GM04504 (cell line): ENCODE data around the gene CYP2A7.
"Not testable (repeated sequence)": the region's sequence is repeated elsewhere in the genome, so short reads cannot be mapped to it uniquely, and the experiment has no call there.

Experiments
- DNase-seq: peaks from one replicate; pipeline ENCODE4 v3.0.0-alpha.2; 2012; ENCODE audit warnings: low read depth

The CYP2A7 gene, protein sequence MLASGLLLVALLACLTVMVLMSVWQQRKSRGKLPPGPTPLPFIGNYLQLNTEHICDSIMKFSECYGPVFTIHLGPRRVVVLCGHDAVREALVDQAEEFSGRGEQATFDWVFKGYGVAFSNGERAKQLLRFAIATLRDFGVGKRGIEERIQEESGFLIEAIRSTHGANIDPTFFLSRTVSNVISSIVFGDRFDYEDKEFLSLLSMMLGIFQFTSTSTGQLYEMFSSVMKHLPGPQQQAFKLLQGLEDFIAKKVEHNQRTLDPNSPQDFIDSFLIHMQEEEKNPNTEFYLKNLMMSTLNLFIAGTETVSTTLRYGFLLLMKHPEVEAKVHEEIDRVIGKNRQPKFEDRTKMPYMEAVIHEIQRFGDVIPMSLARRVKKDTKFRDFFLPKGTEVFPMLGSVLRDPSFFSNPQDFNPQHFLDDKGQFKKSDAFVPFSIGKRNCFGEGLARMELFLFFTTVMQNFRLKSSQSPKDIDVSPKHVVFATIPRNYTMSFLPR

GRCh38 chr19:40882062-40882461, at the start of gene CYP2A7:
Gene CYP2A7 (minus strand): TSS chr19:40882231. CDS start chr19:40882210, 21 bp downstream.
- not testable (repeated sequence) for DNase-seq

- not testable (repeated sequence) for DNase-seq
Measured at GRCh38 chr19:40930799-40931198, 48.8 kb upstream of the CYP2A7 start.

- not testable (repeated sequence) for DNase-seq
Measured at GRCh38 chr19:40929942-40930341, 47.9 kb upstream of the CYP2A7 start.

DNA sequence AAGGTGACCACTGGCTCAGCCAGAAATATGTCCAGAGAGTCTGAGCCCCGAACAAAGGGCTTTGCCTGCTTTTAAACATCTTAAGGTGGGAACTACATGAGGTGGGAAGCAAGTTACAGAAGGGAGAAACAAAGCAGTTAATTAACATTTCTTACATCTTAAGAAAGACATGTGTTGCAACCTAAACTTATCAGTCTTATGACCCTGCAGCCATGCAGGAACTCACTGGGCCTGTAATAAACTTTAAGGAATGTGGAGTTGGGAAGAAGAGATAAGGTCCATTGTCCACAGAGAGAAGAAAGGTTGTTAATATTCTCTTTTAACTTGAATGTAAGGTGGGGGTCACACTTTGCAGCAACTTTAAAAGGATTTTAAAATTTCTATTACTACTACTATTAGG, 46.8 kb upstream of the CYP2A7 start:
- no peak for DNase-seq

DNA sequence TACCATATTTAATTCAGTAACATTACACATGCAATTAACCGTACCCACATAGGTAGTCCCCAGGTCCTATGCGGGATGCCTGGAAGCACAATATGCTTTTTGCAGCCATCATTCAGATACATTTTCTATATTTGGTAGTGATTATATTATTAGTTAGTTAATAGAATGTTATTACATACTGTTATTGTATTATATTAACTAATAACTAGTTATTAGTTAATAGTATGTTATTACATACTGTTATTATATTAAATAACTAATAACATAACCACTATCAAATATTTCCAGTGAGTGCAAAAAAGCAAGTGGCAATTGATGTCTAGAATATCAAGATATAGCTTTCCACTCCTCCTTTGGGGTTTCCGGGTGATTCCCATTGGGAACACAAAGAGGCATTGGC, 45.5 kb upstream of the CYP2A7 start:
- DNase-seq: no peak

GRCh38 chr19:40926276-40926675, 44.2 kb upstream of the CYP2A7 start:
- DNase-seq: not testable (repeated sequence)

DNA sequence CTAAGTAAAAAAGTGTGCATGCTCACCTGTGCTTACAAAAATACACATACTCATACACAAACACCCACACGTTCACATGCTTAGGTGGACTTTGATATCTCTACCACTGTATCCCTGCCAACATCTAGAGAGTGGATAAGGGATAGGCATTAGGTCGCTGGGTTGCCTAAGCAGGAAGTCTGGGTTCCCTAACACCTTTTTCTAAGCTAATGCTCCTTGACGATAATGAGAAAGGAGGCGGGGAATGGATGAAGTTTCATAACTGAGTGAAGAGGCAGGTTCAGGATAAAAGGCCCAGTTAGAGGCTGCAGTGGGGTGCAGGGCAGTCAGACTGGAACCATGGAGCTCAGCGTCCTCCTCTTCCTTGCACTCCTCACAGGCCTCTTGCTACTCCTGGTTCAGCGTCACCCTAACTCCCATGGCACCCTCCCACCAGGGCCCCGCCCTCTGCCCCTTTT, 41.9 kb upstream of the CYP2A7 start:
- DNase-seq: no peak

DNA sequence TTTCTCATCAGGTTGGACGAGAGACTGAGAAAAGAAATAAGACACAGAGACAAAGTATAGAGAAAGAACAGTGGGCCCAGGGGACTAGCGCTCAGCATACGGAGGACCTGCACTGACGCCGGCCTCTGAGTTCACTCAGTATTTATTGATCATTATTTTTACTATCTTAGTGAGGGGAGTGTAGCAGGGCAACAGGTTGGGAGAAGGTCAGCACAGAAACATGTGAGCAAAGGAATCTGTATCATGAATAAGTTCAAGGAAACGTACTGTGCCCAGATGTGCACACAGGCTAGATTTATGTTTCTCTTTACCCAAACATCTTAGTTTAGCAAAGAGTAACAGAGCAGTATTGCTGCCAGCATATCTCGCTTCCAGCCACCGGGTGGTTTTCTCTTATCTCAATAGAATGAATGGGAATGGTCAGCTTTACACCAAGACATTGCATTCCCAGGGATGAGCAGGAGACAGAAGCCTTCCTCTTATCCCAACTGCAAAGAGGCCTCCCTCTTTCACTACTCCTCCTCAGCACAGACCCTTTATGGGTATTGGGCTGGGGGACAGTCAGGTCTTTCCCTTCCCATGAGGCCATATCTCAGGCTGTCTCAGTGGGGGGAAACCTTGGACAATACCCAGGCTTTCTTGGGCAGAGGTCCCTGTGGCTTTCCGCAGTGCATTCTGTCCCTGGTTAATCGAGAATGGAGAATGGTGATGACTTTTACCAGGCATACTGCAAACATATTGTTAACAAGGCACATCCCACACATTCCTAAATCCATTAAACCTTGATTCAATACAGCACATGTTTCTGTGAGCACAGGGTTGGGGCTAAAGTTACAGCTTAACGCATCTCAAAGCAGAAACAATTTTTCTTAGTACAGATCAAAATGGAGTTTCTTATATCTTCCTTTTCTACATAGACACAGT, 40.5 kb upstream of the CYP2A7 start:
- not testable (repeated sequence) for DNase-seq

GRCh38 chr19:40921005-40921897, 39.2 kb upstream of the CYP2A7 start:
- no peak for DNase-seq

DNA sequence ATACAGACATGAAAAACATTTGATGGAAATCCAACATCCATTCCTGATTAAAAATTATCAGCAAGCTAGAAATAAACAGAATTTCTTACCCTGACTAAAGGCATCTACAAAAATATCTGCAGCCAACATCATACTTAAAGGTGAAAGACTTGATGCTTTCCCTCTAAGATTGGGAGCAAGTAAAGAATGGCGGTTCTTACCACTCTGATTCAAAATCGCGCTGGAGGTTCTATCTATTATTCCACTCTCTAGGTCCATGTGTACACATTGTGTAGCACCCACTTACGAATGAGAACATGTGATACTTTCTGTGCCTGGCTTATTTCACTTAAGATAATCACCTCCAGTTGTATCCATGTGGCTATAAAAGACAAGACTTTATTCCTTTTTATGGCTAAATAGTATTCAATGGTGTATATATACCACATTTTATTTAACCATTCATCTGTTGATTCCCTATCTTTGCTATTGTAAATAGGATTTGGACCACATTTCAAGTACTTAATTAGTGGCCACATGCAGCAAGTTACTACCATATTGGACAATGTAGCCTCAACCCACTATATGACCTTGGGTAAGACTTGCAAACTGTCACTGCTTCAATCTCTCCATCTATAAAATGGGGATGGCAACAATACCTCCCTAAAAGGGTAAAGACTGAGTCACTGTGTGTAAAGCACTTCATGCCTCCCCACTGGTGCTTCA, 38.4 kb upstream of the CYP2A7 start:
- no peak for DNase-seq

GRCh38 chr19:40919530-40920299, 37.7 kb upstream of the CYP2A7 start:
- not testable (repeated sequence) for DNase-seq

DNA sequence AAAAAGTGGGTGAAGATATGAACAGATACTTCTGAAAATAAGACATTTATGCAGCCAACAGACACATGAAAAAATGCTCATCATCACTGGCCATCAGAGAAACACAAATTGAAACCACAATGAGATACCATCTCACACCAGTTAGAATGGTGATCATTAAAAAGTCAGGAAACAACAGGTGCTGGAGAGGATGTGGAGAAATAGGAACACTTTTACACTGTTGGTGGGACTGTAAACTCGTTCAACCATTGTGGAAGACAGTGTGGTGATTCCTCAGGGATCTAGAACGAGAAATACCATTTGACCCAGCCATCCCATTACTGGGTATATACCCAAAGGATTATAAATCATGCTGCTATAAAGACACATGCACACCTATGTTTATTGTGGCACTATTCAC, 36.3 kb upstream of the CYP2A7 start:
- DNase-seq: not testable (repeated sequence)

- peak; percentile 9 for DNase-seq
Measured at GRCh38 chr19:40908976-40909375, 26.9 kb upstream of the CYP2A7 start.

- DNase-seq: no peak
Measured at GRCh38 chr19:40907968-40908735, 26.1 kb upstream of the CYP2A7 start.

DNA sequence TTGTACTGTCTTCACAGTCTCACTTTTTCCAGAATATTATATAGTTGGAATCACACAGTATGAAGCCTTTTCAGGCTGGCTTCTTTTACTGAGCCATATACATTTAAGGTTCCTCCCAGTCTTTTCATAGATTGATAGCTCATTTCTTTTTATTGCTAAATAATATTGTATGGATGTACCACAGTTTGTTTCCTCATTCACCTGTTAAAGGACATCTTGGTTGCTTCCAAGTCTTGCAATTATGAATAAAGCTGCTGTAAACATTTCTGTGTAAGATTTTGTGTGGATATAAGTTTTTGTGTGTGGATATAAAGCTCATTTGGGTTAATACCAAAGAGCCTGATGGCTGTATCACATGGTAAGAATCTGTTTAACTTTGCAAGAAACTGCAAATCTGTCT, 24.5 kb upstream of the CYP2A7 start:
- DNase-seq: no peak

GRCh38 chr19:40904673-40905156, 22.7 kb upstream of the CYP2A7 start:
- DNase-seq: not testable (repeated sequence)

GRCh38 chr19:40901975-40902750, 20.1 kb upstream of the CYP2A7 start:
- not testable (repeated sequence) for DNase-seq

DNA sequence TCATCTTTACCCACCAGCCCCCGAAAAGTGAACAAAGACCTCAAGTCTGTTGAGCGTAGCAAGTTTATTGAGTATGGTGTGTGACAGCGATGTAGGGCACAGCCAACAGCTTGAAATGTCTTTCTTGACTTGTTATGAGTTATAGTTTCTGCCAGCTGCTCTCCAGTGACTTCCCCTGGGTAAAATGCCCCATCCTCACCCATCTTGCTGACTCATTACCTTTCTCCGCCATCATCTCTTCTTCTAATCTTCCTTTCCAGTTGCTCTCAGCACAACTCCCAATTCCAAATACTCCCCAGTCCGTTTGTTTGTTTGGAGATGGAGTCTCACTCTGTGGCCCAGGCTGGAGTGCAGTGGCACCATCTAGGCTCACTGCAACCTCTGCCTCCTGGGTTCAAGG, 18.5 kb upstream of the CYP2A7 start:
- DNase-seq: not testable (repeated sequence)
